Osteoblast (primary cell): Measurements from ENCODE around the gene RHOC. TPM values are rescaled to one million over a fixed set of nuclear protein-coding genes. Genes with fewer than 3 reads are reported as not detected.

ENCODE experiments used
- DNase-seq: peaks from one replicate; pipeline ENCODE4 v3.0.0; 2011; ENCODE audit warnings: low spot score, mixed read lengths; ENCODE audit not compliant: insufficient read length; ENCODE audit errors: missing footprints
- H2AFZ ChIP-seq: 2 replicates; pipeline ENCODE4 v1.6.0; 2011; ENCODE audit warnings: mild to moderate bottlenecking, low read length
- H3K27ac ChIP-seq: 2 replicates; pipeline ENCODE4 v1.5.1; 2011; ENCODE audit warnings: mild to moderate bottlenecking, low read depth, low read length, moderate library complexity
- H3K27me3 ChIP-seq: 2 replicates; pipeline ENCODE4 v1.6.0; 2012; ENCODE audit warnings: mild to moderate bottlenecking, control low read depth, inconsistent platforms, low read length, moderate library complexity; ENCODE audit not compliant: insufficient read depth
- H3K36me3 ChIP-seq: 2 replicates; pipeline ENCODE4 v1.5.1; 2011; ENCODE audit warnings: mild to moderate bottlenecking, low read length, control low read depth, moderate library complexity; ENCODE audit not compliant: insufficient read depth
- H3K4me1 ChIP-seq: 2 replicates; pipeline ENCODE4 v1.5.1; 2011; ENCODE audit warnings: mild to moderate bottlenecking, low read length, control low read depth, moderate library complexity; ENCODE audit not compliant: insufficient read depth
- H3K4me2 ChIP-seq: 2 replicates; pipeline ENCODE4 v1.6.0; 2011; ENCODE audit warnings: mild to moderate bottlenecking, low read length; ENCODE audit not compliant: insufficient read depth
- H3K4me3 ChIP-seq: fragments of 200-600 bp; sonication (generic); 3 replicates; pipeline ENCODE4 v1.5.1; 2012; ENCODE audit warnings: mild to moderate bottlenecking, low read length, inconsistent platforms; ENCODE audit not compliant: insufficient read depth
- H3K79me2 ChIP-seq: 2 replicates; pipeline ENCODE4 v1.6.0; 2012; ENCODE audit warnings: mild to moderate bottlenecking, low read length, control low read depth, inconsistent platforms; ENCODE audit not compliant: insufficient read depth
- H3K9me3 ChIP-seq: 2 replicates; pipeline ENCODE4 v1.5.1; 2011; ENCODE audit warnings: low read depth, low read length, control low read depth
- H4K20me1 ChIP-seq: 2 replicates; pipeline ENCODE4 v1.6.0; 2012; ENCODE audit warnings: mild to moderate bottlenecking, low read length, control low read depth; ENCODE audit not compliant: insufficient read depth
- total RNA-seq: library from RNA; depleted of rRNA; stranded (reverse); fragments of >200 nt; gene quantifications from 2 replicates; pipeline ENCODE4 v1.2.3, GENCODE V29; 2012
- TF ChIP-seq, protein P1 (sequence below): IDR thresholded peaks from 2 replicates; pipeline ENCODE4 v1.5.1; 2011; ENCODE audit warnings: mild to moderate bottlenecking, low read depth, low read length, moderate library complexity; ENCODE audit errors: extremely low read depth

RHOC gene
- total RNA-seq, 1 donor: 325 TPM

DNA sequence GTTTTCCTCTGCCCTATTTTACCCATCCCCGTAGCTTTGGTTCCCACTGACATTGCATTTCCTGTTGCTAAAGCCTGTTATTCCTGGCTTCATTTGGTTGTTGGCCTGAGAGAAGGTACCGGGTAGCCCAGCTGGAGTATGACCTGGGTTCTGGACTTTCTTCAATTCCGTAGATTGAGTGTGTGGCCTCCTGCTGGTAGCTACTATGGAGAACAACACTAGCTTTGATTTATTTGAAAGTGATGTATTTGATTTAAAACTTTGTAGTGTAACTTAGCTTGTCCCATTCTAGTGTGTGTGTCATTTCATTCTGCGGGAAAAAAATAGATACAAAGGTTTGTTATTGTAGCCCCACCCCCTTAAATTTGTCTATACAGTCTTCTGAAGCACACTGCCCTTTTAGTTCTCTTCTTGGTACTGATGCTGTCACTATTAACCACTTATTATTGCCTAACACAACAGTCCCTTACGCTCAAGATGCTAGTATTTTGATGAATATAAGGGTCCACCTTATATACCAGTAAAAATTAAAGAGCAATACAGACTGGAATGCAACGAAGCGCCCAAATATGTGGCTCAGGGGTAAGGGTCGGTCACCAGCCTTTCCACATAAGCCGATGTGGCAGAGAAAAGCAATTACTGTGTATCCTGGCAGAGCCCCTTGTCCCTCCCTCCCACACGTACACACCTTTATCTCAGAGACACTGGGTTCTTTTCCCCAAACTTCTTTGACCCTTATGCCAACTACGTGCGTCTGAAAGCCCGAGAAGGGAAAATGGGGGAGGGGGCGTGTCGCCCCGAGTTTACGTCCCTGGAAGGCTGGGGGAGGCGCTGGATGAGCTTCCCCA lies 33.1 kb downstream of the RHOC start:
- Histone ChIP-seq H3K27ac (peak overlapping the region; percentile 77), H3K4me2 (peak overlapping the region; percentile 85), H2AFZ (peak overlapping the region; percentile 64), H3K79me2 (peaks cover 43% of the 10 kb centered on the region), H3K27me3 (no peaks in the 10 kb centered on the region), H3K9me3 (no peaks in the 10 kb centered on the region), H3K4me1 (peaks cover 23% of the 10 kb centered on the region), H4K20me1 (peaks cover 6% of the 10 kb centered on the region), H3K36me3 (peaks cover 26% of the 10 kb centered on the region), H3K4me3 (peak overlapping the region; percentile 89)
- TF ChIP-seq, protein P1, sequence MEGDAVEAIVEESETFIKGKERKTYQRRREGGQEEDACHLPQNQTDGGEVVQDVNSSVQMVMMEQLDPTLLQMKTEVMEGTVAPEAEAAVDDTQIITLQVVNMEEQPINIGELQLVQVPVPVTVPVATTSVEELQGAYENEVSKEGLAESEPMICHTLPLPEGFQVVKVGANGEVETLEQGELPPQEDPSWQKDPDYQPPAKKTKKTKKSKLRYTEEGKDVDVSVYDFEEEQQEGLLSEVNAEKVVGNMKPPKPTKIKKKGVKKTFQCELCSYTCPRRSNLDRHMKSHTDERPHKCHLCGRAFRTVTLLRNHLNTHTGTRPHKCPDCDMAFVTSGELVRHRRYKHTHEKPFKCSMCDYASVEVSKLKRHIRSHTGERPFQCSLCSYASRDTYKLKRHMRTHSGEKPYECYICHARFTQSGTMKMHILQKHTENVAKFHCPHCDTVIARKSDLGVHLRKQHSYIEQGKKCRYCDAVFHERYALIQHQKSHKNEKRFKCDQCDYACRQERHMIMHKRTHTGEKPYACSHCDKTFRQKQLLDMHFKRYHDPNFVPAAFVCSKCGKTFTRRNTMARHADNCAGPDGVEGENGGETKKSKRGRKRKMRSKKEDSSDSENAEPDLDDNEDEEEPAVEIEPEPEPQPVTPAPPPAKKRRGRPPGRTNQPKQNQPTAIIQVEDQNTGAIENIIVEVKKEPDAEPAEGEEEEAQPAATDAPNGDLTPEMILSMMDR: peak; percentile 70
- no peak for DNase-seq

DNA sequence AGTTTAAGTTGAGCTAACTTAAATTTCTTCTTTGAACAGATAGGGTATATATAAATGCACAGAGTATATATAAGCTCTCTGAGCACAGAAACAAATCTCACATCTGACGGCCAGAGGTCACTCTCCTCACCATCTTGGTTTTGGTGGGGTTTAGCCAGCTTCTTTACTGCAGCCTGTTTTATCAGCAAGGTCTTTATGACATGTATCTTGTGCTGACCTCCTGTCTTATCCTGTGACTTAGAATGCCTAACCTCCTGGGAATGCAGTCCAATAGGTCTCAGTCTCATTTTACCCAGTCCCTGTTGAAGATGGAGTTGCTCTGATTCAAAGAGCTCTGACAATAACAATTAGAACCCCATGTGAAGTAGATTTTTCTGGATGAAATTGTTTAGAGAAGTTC lies 34.1 kb downstream of the RHOC start:
- Histone ChIP-seq H3K27me3 (no peaks in the 10 kb centered on the region), H2AFZ (no peak overlapping the region), H3K79me2 (peaks cover 37% of the 10 kb centered on the region), H4K20me1 (peaks cover 6% of the 10 kb centered on the region), H3K4me3 (no peak overlapping the region), H3K4me1 (peaks cover 23% of the 10 kb centered on the region), H3K4me2 (no peak overlapping the region), H3K27ac (peak overlapping the region; percentile 77), H3K9me3 (no peaks in the 10 kb centered on the region), H3K36me3 (peaks cover 35% of the 10 kb centered on the region)
- TF ChIP-seq, protein P1: no peak
- DNase-seq: no peak

DNA sequence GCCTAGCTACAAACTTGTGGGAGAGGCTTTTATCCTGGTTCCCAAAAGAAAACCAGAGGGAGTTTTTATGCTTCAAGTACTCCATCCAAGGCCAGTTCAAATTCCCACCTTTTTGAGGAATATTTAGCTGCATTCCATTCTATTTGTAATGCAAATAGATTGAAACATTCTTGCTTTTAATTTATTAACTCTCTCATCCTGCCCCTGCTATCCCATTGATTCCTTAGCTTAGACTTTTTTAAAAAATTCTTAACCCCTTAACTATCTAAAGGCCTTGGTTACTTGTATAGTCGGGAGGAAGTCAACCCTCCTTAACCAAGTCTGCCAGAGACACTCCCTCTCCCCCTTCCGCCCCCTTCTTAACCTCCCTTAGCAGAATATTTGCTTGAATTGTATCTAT lies 34.9 kb downstream of the RHOC start:
- no peak for DNase-seq
- Histone ChIP-seq H4K20me1 (peaks cover 4% of the 10 kb centered on the region), H3K4me2 (no peak overlapping the region), H3K27me3 (no peaks in the 10 kb centered on the region), H3K4me1 (peaks cover 23% of the 10 kb centered on the region), H3K27ac (peak overlapping the region; percentile 13), H3K79me2 (peaks cover 33% of the 10 kb centered on the region), H3K36me3 (peaks cover 42% of the 10 kb centered on the region), H3K4me3 (no peak overlapping the region), H3K9me3 (no peaks in the 10 kb centered on the region), H2AFZ (no peak overlapping the region)
- TF ChIP-seq, protein P1: no peak

DNA sequence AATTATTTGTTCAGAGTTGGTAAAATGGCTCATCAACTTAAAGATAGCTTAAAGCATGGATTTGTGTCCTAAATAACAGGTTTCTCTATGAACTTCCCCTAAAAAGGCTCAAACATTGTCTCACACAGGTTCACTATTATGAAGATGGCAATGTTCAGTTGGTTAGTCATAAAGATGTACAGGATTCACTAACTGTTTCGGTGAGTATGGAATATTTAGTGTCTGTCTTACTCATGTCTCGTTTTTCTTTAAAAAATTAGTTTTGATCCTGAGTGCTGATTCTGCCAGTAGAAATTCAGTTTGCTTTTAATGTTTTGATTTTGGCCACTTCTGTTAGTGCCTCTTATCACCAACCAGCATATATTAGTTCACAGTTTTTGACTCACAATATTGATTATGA lies 40.0 kb downstream of the RHOC start:
- H3K27me3 ChIP-seq: no peaks in the 10 kb centered on the region
- H3K4me1 ChIP-seq: no peaks in the 10 kb centered on the region
- no peak overlapping the region for H3K27ac ChIP-seq
- no peak overlapping the region for H3K4me2 ChIP-seq
- peaks cover 16% of the 10 kb centered on the region for H3K79me2 ChIP-seq
- DNase-seq: no peak
- TF ChIP-seq, protein P1: no peak
- H2AFZ ChIP-seq: no peak overlapping the region
- H3K9me3 ChIP-seq: no peaks in the 10 kb centered on the region
- no peak overlapping the region for H3K4me3 ChIP-seq
- peaks cover 71% of the 10 kb centered on the region for H3K36me3 ChIP-seq
- H4K20me1 ChIP-seq: peaks cover 2% of the 10 kb centered on the region
